GM12873 (cell line): ENCODE results near the gene MPC1L.

Experiments used
- CTCF ChIP-seq: IDR thresholded peaks from 2 replicates; pipeline ENCODE4 v1.5.1; 2012; ENCODE audit warnings: low read depth, mild to moderate bottlenecking, moderate library complexity, low read length, control low read depth; ENCODE audit not compliant: insufficient read depth; ENCODE audit errors: missing control alignments

MPC1L gene

GRCh38 chrX:40581336-40581920 is 41.8 kb upstream of the MPC1L start:
- no peak for TF ChIP-seq CTCF

- no peak for TF ChIP-seq CTCF
These were observed 40.4 kb upstream of the MPC1L start for GRCh38 chrX:40582811-40583210.

- TF ChIP-seq CTCF: no peak
These were observed 19.8 kb upstream of the MPC1L start for GRCh38 chrX:40603446-40603845.

- TF ChIP-seq CTCF: no peak
These were observed 15.8 kb upstream of the MPC1L start for GRCh38 chrX:40607381-40607780.

- TF ChIP-seq CTCF: no peak
These were observed 10.7 kb upstream of the MPC1L start for GRCh38 chrX:40612511-40612910.

GRCh38 chrX:40615976-40616375 is 7.3 kb upstream of the MPC1L start:
- no peak for TF ChIP-seq CTCF

- no peak for TF ChIP-seq CTCF
These were observed 5.7 kb upstream of the MPC1L start for GRCh38 chrX:40617566-40617965.

GRCh38 chrX:40622479-40623138 is 619 bp upstream of the MPC1L start:
- no peak for TF ChIP-seq CTCF
